NCI-H1694 treated with DMSO at 0.1 percent for 48 hours (cell line): ENCODE data around the gene COL15A1.

Source experiments
- DNase-seq: peaks from one replicate; lab custom pipeline; 2025; lab: John Stamatoyannopoulos, UW

Gene COL15A1

DNA sequence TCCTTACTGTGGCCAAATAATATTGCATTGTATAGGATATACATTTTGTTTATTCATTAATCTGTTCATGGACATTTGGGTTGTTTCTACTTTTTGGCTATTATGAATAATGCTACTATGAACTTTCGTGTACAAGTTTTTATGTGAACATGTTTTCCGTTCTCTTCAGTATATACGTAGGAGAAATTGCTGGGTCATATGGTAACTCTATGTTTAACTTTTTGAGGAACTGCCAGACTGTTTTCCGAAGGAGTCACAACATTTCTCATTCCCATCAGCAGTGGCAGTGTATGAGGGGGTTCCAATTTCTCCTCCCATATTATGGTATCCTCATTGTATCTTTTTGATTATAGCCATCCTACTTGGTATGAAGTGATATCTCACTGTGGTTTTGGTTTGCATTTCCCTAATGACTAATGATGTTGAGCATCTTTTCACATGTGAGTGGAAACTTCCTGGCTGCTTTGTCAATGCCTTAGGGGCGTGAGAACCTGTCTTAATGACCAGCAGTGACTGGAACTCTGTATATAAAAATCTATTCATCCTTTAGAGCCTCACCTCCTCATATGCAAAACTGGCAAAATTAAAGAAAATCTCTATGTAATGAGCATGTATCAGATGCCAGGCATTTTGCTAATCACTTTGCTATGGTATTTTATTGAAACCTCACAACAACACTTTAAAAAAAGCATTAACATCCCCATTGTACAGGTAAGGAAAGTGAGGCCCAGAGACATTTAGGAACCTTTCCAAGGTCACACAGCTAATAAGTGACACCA, 113.4 kb downstream of the COL15A1 start:
- DNase-seq = no peak

DNA sequence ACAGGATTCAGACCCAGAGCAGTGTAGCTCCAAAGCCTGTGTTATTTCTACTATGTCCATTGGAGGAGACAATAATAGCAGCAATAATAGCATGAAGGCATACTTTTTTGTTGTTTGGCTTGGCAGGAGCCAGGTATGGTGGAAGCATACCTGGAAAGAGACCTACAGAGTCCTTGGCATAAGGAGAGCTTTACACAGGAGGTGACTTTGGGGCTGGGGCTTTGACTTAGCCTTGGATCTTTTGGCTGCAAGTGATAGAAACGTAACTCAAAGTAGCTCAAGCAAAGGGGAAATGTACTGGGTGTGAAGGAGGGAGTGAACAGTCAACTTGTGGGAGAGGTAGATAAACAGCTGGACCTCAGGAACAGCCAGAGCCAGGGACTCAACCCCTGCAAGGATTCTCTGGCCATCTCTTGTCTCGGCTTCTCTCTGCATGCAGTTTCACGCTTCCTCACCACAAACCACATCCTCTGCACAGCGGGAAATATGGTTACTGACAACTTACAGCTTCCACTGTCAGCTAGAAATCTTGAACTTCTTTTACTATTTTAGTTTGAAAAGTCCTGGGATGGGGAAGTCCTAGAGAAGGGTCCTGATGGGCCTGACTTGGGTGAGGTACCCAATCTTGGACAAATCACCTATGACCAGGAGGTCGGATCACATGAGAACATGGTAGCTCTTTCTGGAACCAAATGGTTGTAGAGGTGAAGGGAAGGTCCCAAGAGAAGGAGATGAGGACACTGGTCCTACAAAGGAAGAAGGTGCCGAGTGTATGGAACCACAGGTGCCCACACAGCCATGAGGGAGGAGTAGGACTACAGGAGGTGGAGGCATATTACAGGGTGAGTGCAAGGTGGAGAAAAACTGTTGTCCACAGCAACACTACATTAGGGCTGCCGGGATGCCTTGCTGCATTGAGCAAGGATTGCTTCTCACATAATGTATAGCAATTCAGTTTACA, 114.2 kb downstream of the COL15A1 start:
- DNase-seq = no peak

DNA sequence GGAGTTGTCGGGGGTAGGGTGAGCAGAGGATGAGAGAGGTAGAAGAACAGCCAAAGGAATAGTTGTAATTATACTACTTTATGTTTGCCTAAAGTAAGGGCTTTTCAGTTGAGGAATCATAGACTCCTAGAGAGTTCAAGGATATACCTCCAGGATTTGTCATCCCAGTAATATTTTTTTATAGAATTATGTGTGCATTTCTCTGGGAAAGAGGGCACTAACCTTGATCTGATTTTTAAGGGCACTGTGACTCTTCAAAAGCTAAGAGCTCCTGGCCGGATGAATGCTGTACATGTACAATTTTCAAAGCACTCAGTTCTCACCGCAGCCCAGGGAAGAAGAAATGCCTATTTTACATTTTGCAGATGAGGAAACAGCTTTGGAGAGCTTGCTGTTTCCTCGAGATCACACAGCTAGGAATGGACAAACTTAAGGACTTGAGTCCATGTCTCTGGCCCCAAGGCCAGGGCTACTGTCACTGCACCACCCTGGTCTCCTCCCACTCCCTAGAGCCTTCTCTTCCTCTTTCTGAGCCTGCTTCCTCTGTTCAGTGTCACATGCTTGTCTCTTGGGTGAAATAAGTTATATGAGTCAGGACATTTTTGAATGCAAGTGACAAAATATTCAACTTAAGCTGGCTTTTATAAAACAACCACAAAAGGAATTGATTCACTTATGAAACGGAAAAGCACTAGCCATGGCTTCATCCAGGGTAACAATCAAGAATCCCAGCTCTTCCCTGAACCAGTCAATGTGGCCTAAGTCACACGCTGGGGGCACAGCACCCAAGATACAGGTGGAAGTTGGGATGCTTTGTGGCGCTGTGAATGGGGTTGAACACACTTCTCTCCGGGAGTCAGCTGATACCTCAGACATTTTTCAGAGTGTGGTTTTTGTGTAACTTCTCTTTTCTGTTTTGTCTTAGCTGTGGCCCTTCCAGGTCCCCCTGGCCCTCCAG, 115.5 kb downstream of the COL15A1 start:
- no peak for DNase-seq

DNA sequence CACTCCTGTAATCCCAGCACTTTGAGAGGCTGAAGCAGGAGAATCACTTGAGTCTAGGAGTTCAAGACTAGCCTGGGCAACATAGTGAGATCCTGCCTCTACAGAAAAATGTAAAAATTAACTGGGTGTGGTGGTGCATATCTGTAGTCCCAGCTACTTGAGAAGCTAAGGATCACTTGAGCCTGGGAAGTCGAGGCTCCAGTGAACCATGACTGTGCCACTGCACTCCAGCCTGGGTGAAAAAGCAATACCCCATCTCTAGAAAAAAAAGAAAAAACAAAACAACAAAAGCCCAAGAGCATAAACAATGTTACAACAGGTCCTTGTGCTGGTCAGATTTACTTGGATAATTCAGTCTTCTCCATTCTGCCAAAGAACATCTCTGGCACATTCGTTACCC, 116.9 kb downstream of the COL15A1 start:
- DNase-seq = no peak

DNA sequence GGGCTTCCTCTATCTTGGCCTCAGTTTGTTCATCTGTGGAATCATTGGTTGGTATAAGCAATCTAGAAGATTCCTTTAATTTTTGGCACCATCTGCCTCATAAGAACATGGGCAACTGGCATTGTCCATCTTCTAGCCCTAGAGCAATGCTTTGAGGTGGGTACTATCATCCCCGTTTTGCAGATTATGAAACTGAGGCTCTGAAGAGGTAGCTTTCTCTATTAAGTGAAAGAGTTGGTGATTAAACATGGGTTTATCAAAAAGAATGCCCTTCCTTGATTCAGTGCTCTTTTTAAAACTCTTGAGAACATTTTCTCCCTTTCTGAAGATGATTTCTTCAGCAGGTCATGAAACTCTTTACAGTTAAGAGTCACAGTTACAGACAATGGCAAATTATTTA, 118.8 kb downstream of the COL15A1 start:
- DNase-seq = no peak

DNA sequence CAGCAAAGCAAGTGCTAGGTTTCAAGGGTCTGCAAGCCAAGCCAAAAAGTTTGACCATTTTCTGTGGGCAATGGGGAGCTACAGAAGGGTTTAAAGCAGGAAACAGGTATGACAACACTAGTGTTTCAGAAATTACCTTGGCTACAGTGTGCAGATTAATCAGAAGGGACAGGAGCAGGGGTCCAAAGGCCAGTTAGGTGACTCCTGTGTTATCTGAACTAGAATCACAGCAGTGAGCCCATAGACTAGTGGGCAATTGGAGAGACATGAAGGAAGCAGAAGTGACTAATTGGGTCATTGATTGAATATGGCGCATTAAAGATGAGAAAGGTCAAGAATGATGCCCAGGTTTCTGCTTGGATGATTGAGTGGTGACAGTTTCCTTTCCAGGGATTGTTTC, 119.8 kb downstream of the COL15A1 start:
- DNase-seq = no peak

DNA sequence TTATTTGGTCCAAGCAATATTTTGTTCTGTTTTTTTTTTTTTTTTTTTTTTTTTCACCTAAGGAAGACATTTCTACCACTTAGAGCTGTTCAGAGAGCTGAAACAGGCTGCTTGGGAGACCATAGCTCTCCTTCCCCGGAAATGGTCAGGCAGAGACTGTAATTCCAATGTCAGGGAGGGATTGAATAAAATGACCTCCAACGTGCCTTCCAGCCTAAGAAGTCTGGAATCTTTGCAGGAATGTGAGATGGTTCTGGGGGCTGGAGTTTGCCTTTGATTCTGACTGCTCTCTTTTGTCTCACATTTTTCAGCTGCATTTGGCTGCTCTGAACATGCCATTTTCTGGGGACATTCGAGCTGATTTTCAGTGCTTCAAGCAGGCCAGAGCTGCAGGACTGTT, 122.9 kb downstream of the COL15A1 start:
- no peak for DNase-seq

DNA sequence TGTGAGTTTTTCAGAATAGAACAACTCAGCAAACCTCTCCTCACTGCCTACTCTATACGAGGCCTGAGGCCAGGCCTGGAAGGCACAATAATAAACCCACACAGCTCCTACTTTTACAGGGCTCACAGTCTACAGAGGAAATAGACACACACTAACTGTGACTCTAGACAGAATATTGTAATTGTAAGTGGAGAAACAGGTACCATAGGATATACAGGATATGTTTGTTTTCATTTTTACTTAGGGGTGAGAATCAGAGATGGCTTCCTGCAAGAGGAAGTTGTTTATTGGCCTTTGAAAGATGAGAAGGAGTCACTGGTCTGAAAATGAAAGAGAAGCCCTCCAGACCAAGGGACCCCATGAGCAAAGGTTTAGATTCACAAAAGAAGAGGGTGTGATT, 125.4 kb downstream of the COL15A1 start:
- no peak for DNase-seq

DNA sequence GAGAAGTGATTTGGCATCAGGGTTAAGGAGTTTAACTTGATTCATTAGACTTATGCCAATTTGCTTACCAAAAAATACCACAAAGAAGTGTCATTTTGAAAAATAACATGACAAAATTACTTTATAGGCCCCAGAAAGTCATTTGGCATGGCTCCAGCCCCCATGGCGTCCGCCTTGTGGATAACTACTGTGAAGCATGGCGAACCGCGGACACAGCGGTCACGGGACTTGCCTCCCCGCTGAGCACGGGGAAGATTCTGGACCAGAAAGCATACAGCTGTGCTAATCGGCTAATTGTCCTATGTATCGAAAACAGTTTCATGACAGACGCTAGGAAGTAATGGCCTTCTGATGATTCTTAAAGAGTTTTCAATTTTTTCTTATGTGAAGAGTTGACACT, 125.8 kb downstream of the COL15A1 start:
- no peak for DNase-seq

DNA sequence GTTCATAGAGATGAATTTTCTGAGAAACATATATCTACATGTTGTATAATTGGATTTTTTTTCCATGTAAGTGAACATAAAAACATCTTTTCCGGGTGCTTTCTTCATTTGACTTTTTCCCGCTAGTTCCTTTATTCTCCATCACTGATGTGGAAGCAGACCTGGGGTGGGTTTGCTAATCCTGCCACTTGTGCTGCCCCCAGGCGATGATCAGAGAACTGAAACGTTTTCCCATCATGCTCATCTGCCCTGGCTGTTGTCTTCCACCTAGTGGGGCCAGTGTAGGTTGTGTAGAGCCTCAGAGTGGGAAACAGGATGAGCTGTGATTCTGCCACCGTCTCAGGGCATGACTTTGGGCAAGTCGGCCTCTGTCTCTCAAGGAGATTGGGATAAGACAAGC, 127.0 kb downstream of the COL15A1 start:
- DNase-seq = no peak

DNA sequence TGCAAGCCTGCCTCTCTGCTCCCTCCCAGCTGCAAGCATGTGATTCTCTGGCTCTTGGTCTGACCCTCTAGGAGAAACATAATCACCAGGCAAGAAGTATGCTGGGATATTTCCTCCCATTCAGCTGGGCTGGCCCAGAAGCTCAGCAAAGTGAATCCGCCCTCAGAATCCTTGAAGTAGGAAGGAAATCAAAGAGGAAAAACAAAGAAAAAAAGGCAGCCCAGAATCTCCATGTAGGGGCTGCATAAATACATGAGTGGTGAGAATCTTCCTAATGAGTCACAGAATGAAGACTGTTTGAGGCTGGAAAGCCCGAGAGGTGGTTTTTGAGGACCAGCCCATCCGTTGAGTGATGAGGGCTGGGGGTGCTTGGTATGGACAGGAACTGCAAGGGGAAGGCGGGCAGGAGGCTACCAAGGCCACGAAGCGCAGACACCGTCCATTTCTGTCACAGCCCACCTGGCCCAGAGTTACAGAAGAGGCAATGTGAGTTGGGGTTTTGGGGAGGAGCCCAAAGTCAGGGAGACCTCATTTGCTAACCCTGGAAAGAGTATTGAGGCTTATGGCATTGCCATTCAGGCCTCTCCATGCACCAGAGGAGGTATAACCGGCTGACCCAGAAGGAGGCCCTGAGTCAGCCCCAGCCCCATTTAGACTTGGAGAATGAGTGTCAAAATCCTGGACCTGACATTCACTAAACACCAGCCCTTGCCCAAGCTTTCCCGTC, 127.8 kb downstream of the COL15A1 start:
- DNase-seq = no peak

DNA sequence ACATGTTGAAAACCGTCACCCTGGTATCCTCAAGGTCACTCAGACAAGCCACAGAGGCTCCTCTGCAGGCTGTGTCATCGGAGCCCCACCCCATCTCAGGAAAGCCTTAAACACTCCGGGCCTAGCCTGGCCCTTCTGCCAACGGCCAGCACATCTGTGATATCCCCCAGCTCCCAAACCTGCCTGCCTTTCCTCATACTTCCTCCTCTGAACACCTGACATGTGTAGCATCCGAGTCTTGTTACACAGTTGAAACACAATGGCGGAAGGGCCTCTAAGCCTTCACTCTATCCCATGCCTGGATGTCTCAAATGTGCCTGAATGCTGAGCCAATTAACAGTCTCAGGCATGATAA, 128.3 kb downstream of the COL15A1 start:
- no peak for DNase-seq

DNA sequence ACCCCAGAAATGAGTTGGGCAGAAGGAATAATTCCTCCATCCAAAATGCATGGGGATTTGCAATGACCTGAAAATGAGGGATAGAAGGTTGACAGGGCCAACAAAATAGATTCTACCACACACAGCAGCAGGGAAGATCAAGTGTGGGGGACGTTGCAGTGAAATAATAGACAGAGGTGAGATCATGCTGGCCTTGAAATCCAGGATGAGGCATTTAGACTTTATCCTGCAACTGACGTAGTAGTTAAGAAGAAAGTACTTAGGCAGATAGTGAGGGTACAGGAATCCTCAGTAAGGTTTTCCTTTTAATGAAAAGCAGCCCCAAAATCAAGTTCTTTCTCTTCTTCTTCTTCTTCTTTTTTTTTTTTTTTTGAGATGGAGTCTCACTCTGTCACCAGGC, 129.6 kb downstream of the COL15A1 start:
- DNase-seq = no peak

DNA sequence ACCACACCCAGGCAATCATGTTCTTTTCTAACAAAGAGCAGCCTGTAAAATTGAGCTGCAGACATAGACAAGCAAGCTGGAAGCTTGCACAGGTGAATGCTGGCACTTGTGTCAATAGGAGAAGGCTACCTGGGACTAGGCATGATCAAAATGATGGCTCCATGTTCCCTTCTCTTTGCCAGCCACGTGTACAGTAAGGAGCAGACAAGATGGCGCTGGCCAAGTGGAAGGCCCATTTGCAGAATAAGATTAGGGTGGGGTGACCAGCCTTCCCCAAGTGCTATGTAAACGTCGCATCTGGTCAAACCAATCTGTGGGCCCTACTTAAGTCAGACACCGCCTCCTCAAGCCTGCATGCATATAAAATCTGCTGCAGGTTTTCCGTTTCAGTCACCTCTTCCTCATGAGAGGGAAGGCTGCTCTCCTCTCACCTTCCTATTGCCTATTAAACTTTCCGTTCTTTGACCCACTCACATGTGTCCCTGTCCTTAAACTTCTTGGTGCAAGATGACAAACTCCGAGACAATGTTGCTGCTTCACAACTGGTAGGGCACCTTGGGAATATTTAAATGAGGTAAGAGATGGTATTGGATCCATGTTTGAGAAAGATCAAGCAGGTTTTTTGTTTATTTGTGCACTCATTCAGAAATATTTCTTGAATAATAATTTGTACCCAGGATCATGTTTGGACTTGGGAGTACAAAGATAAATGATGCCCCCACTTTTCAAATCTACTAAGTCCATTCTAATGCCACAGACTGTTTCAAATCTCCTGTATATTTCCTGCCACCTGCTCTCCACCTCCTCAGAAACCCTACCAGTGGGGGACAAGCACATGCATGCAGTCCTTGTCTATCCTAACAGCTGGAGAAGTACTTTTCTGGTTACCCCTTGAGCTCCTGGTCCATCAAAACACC, 130.5 kb downstream of the COL15A1 start:
- DNase-seq = no peak

DNA sequence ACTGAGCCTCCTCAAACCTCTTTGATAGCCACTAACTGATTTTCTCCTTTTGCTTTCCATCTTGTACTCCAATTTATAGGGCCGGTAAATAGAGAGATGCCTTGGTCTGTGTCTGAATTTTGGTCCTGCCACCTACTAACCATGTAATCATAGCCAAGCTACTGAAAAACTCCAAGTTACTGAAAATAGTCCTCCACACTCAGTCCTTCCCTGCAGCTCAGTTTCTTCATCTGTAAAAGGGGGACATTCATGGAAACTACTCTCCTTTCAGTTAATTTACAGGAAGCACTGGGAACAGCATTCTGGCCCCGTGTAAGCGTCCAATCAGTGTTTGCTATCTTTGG, 131.2 kb downstream of the COL15A1 start:
- DNase-seq = no peak

DNA sequence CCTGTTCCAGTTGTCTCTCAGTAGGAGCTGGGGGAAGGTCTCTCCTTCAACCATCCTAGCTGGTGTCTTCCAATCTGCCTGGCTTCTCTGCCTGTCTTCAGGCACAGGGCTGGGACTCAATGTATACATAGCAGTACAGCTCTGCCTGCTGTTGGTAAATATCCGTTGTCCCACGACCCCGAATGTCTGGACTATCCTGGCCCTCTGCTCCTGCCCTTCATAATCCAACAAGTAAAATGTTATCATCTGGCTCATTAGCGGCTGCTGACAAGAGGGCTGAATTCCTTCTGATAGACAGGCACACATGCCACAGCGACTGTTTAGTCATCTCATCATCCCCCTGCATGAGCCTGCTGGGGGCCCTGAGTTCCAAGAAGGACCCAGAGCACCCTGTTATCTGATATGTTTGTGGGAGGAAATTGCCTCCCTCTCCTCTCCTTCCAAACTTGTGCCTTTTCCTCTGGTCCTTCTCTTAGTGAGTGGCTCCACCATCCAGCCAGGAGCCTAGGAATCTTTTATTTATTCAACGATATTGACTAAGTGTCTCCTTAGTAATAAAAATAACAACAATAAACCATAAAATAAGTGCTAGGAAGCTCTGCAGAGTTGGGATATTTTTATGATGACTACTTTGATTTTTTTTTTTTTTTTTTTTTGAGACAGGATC, 131.7 kb downstream of the COL15A1 start:
- no peak for DNase-seq

DNA sequence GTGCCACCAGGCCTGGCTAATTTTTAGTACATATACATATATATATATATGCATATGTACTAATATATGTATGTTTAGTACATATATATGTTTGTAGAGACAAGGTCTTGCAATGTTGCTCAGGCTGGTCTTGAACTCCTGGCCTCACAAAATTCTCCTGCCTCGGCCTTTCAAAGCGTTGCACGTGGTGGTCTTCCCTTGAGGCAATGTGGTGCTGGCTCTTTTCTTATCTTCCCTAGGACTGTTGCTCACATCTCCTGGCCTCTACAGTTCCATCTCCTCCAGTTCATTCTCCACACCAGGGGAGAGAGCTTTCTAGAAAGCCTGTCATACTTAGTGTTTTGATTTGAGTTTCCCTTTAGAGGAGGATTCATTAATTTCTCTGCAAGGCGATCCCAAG, 132.3 kb downstream of the COL15A1 start:
- DNase-seq = no peak

DNA sequence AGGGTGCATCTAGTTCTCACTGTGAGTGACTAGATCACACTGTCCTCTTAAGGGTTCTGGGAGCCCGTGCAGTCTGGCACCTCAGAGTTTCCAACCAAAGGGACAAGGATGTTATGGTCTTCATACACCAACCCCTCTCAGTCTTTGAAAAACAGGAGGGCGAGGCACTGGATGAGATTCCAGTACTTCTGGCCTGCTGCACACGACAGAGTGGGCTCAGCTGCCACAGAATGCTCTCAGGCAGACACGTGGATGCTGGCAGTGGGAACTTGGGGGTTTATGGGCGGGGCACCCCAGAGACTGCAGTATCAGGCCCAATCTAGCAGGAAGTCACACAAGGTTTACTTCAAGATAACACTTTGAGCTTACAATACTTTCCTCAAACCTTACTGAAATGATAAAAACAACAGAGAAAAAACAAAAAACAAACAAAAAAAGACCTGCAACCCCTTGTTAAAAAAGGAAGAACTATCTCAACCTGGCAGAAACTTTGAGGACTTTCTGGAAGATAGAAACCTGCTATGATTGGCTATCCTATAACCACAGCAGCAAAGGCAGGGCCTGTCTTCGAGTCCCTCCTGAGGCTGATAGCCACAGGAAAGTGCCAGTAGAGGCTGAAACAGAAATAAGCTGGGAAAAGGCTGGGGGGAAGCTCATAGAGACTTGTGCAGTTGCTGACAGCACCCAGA, 132.9 kb downstream of the COL15A1 start:
- DNase-seq = no peak

DNA sequence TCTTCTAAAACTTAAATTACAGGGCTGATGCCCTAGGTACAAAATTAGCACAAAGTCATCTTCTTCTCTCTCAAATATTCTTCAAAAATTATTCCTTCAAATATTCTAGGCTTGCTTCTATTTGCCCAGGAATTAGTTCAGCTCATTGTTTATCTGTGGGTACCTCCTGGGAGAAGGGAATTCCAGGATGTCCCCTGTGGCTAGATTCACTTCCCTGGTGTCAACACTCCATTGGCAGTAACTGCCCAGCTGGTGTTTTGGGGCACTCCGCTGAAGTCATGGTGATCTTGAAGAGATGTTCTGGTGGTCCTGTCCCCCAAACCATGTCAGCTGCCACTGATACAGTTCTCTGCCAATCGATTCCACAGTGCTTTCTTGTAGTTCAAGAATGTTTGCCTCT, 135.0 kb downstream of the COL15A1 start:
- no peak for DNase-seq
